ENCODE results near the gene C3orf22.

C3orf22 gene

GRCh38 chr3:126578702-126579101 is 20.0 kb upstream of the C3orf22 start:
- TF ChIP-seq CTCF (IDR thresholded peaks at IDR 0.05): no peak
- Histone ChIP-seq H3K9me3 (ENCODE audit: control insufficient read depth, low read length) (no peaks in the 10 kb centered on the region), H3K4me2 (ENCODE audit: low read length) (no peak overlapping the region), H3K27me3 (ENCODE audit: control insufficient read depth, insufficient read depth, low read length) (no peaks in the 10 kb centered on the region), H3K27ac (no peak overlapping the region), H3K4me3 (ENCODE audit: low read depth, low read length) (no peak overlapping the region), H3K79me2 (no peaks in the 10 kb centered on the region), H2AFZ (no peak overlapping the region), H3K9ac (no peak overlapping the region), H3K4me1 (no peaks in the 10 kb centered on the region), H3K36me3 (ENCODE audit: control insufficient read depth, insufficient read depth, low read length) (no peaks in the 10 kb centered on the region)

GRCh38 chr3:126577261-126577660 is 18.5 kb upstream of the C3orf22 start:
- no peak overlapping the region for H3K4me3 ChIP-seq (ENCODE audit: low read depth, low read length)
- no peak for TF ChIP-seq CTCF (IDR thresholded peaks at IDR 0.05)

GRCh38 chr3:126573492-126574117 is 14.9 kb upstream of the C3orf22 start:
- TF ChIP-seq CTCF (IDR thresholded peaks at IDR 0.05): no peak

More at GRCh38 chr3:126577261-126577660, 18.5 kb upstream of the C3orf22 start:
- Histone ChIP-seq H3K4me2 (ENCODE audit: low read length) (no peak overlapping the region), H3K79me2 (no peaks in the 10 kb centered on the region), H3K9ac (no peak overlapping the region), H3K27ac (no peak overlapping the region), H2AFZ (no peak overlapping the region), H3K9me3 (ENCODE audit: control insufficient read depth, low read length) (no peaks in the 10 kb centered on the region), H3K36me3 (ENCODE audit: control insufficient read depth, insufficient read depth, low read length) (no peaks in the 10 kb centered on the region), H3K4me1 (no peaks in the 10 kb centered on the region), H3K27me3 (ENCODE audit: control insufficient read depth, insufficient read depth, low read length) (no peaks in the 10 kb centered on the region)

GRCh38 chr3:126571078-126571477 is 12.3 kb upstream of the C3orf22 start:
- Histone ChIP-seq H3K9ac (no peak overlapping the region), H3K4me2 (ENCODE audit: low read length) (no peak overlapping the region), H3K9me3 (ENCODE audit: control insufficient read depth, low read length) (no peaks in the 10 kb centered on the region), H3K4me3 (ENCODE audit: low read depth, low read length) (no peak overlapping the region), H3K79me2 (no peaks in the 10 kb centered on the region), H3K27me3 (ENCODE audit: control insufficient read depth, insufficient read depth, low read length) (no peaks in the 10 kb centered on the region), H3K27ac (no peak overlapping the region), H3K36me3 (ENCODE audit: control insufficient read depth, insufficient read depth, low read length) (no peaks in the 10 kb centered on the region), H2AFZ (no peak overlapping the region), H3K4me1 (no peaks in the 10 kb centered on the region)
- no peak for TF ChIP-seq CTCF (IDR thresholded peaks at IDR 0.05)

More at GRCh38 chr3:126573492-126574117, 14.9 kb upstream of the C3orf22 start:
- Histone ChIP-seq H3K9me3 (ENCODE audit: control insufficient read depth, low read length) (no peaks in the 10 kb centered on the region), H3K4me3 (ENCODE audit: low read depth, low read length) (no peak overlapping the region), H3K79me2 (no peaks in the 10 kb centered on the region), H3K4me1 (no peaks in the 10 kb centered on the region), H3K36me3 (ENCODE audit: control insufficient read depth, insufficient read depth, low read length) (no peaks in the 10 kb centered on the region), H3K27ac (no peak overlapping the region), H3K27me3 (ENCODE audit: control insufficient read depth, insufficient read depth, low read length) (no peaks in the 10 kb centered on the region), H3K9ac (no peak overlapping the region), H2AFZ (no peak overlapping the region), H3K4me2 (ENCODE audit: low read length) (no peak overlapping the region)

GRCh38 chr3:126570103-126570541 is 11.4 kb upstream of the C3orf22 start:
- H3K4me1 ChIP-seq: no peaks in the 10 kb centered on the region
- no peak overlapping the region for H3K9ac ChIP-seq
- no peaks in the 10 kb centered on the region for H3K9me3 ChIP-seq (ENCODE audit: control insufficient read depth, low read length)
- no peak overlapping the region for H3K4me3 ChIP-seq (ENCODE audit: low read depth, low read length)
- no peak overlapping the region for H2AFZ ChIP-seq
- TF ChIP-seq CTCF (IDR thresholded peaks at IDR 0.05): no peak
- H3K27me3 ChIP-seq (ENCODE audit: control insufficient read depth, insufficient read depth, low read length): no peaks in the 10 kb centered on the region
- no peak overlapping the region for H3K4me2 ChIP-seq (ENCODE audit: low read length)
- H3K27ac ChIP-seq: no peak overlapping the region
- no peaks in the 10 kb centered on the region for H3K36me3 ChIP-seq (ENCODE audit: control insufficient read depth, insufficient read depth, low read length)
- no peaks in the 10 kb centered on the region for H3K79me2 ChIP-seq
